ENCODE measurements around the gene MIER2. TPM values are rescaled to one million over a fixed set of nuclear protein-coding genes. Genes with fewer than 3 reads are reported as not detected.

The MIER2 gene
- polyA plus RNA-seq, 4 donors: 10.3 to 18.9 (median 14.4) TPM

GRCh38 chr19:307793-308420 lies 36.7 kb downstream of the MIER2 start:
- no peak for FAIRE-seq
- WGBS, 3 donors: 87 to 91% (median 88%) methylated on average over 19 to 21 of the region's 21 CpGs
- H3K4me3 ChIP-seq (ENCODE audit: low read depth in 1 of 3, low read length in 3 of 3): no peak overlapping the region
- peaks cover 13 to 69% (median 15%) of the 10 kb centered on the region in 3 donors for H3K36me3 ChIP-seq (ENCODE audit: control insufficient read depth in 3 of 3, insufficient read depth in 2 of 3, low read depth in 1 of 3, low read length in 3 of 3)
- no peaks in the 10 kb centered on the region for H3K27me3 ChIP-seq (ENCODE audit: control insufficient read depth in 3 of 3, insufficient read depth in 3 of 3, low read length in 3 of 3)
- no peak for DNase-seq
- no peaks in the 10 kb centered on the region for H3K9me3 ChIP-seq (ENCODE audit: control insufficient read depth in 2 of 2, insufficient read depth in 1 of 2, low read depth in 1 of 2, low read length in 1 of 2)
- H3K27ac ChIP-seq (ENCODE audit: low read depth in 1 of 3, low read length in 2 of 3): no peak overlapping the region
- no peaks in the 10 kb centered on the region for H3K4me1 ChIP-seq (ENCODE audit: control insufficient read depth in 3 of 3, insufficient read depth in 2 of 3, low read depth in 1 of 3, low read length in 2 of 3)

- FAIRE-seq: no peak
- Histone ChIP-seq H3K4me1 (ENCODE audit: control insufficient read depth in 3 of 3, insufficient read depth in 2 of 3, low read depth in 1 of 3, low read length in 2 of 3) (no peaks in the 10 kb centered on the region), H3K36me3 (ENCODE audit: control insufficient read depth in 3 of 3, insufficient read depth in 2 of 3, low read depth in 1 of 3, low read length in 3 of 3) (peaks cover 13 to 68% (median 15%) of the 10 kb centered on the region in 3 donors), H3K4me3 (ENCODE audit: low read depth in 1 of 3, low read length in 3 of 3) (no peak overlapping the region), H3K9me3 (ENCODE audit: control insufficient read depth in 2 of 2, insufficient read depth in 1 of 2, low read depth in 1 of 2, low read length in 1 of 2) (no peaks in the 10 kb centered on the region), H3K27ac (ENCODE audit: low read depth in 1 of 3, low read length in 2 of 3) (no peak overlapping the region), H3K27me3 (ENCODE audit: control insufficient read depth in 3 of 3, insufficient read depth in 3 of 3, low read length in 3 of 3) (no peaks in the 10 kb centered on the region)
- DNase-seq: no peak
- 92 to 93% (median 93%) methylated on average over 26 of the region's 26 CpGs for WGBS, 3 donors
These were observed 37.5 kb downstream of the MIER2 start for GRCh38 chr19:307111-307531.

DNA sequence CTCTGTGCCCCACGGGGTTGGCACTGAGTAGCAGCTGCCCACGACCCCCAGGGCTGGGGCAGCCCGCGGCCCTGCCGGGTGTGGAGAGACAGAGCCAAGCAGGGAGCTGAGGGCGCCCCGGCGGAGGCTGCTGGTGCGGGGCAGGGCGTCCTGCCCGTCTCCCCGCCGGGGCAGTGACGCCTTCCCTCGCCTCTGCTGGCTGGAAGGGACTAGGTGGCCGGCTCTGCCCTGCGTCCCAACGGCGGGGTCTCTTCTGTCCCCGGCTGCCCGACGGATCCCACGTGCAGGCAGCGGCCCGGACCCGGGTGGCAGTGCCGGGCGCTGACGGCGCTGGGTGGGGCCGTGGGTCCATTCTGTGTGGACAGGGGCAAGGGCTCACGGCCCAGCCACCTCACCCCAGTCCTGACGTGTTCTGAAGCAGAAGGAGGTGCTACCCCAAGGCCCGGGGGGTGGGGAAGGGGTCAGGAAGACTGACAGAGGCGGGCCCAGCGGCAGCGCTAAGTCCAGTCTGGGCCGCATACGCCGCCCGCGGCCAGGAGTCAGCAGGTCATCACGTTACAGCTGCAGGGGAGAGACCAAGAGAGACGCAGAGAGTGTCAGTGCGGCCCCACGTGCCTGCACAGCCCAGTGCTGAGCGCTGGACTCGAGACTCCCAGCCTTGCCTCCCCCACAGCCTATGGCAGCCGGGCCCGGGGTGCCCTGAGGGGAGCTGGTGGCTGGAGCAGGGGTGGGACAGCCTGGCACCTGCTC lies 38.3 kb downstream of the MIER2 start:
- Histone ChIP-seq H3K4me1 (ENCODE audit: control insufficient read depth in 3 of 3, insufficient read depth in 2 of 3, low read depth in 1 of 3, low read length in 2 of 3) (no peaks in the 10 kb centered on the region), H3K4me3 (ENCODE audit: low read depth in 1 of 3, low read length in 3 of 3) (no peak overlapping the region), H3K36me3 (ENCODE audit: control insufficient read depth in 3 of 3, insufficient read depth in 2 of 3, low read depth in 1 of 3, low read length in 3 of 3) (peaks cover 10 to 61% (median 13%) of the 10 kb centered on the region in 3 donors), H3K9me3 (ENCODE audit: control insufficient read depth in 2 of 2, insufficient read depth in 1 of 2, low read depth in 1 of 2, low read length in 1 of 2) (no peaks in the 10 kb centered on the region), H3K27ac (ENCODE audit: low read depth in 1 of 3, low read length in 2 of 3) (no peak overlapping the region), H3K27me3 (ENCODE audit: control insufficient read depth in 3 of 3, insufficient read depth in 3 of 3, low read length in 3 of 3) (no peaks in the 10 kb centered on the region)
- FAIRE-seq (no peak), DNase-seq (no peak)
- WGBS, 3 donors: 93 to 94% (median 94%) methylated on average over 35 to 50 of the region's 50 CpGs

DNA sequence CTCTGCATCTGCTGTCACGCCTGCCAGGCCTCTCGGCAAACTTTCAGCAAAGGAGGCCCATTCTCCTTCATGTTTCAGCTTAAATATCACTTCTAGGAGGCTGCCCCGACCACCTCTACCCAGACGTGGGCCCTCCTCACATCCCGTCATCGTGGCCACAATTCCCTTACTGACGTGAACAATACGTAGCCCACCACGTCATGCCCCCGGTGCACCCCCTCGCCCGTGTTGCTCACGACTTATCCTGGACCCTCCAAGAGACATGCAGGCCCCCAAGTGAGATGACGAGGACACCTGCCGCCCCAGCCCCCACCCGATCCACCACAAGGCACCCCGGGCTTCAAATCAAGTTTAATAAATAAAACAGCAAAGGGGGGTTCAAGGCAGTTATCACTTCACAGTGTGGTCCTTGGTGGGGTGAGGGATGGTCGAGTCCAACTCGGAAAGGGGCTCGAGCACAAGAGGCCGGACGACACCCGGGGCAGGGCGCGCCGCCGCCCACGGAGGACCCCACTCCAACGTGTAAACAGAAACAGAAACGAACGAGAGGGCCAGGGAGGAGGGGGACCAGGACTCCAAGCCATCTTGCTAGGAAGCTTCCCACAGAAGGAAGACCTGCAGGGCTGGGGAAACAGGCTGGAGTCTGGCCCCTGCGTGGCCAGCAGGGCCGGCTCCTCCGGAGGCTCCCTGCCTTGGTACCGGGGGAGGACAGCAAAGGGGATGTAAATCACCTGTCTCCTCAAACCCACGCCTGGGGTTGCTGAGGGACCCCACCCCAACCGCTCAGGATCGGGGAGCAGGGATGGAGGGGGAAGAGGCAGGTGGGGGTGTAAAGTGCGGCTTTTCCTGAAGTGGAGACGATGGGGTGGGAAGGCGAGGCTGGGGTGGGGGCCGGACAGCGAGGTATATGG lies 39.1 kb downstream of the MIER2 start:
- FAIRE-seq (no peak), DNase-seq (no peak)
- no peaks in the 10 kb centered on the region for H3K4me1 ChIP-seq (ENCODE audit: control insufficient read depth in 3 of 3, insufficient read depth in 2 of 3, low read depth in 1 of 3, low read length in 2 of 3)
- H3K27ac ChIP-seq (ENCODE audit: low read depth in 1 of 3, low read length in 2 of 3): no peak overlapping the region
- no peaks in the 10 kb centered on the region for H3K27me3 ChIP-seq (ENCODE audit: control insufficient read depth in 3 of 3, insufficient read depth in 3 of 3, low read length in 3 of 3)
- WGBS, 3 donors: 92 to 94% (median 94%) methylated on average over 43 of the region's 43 CpGs
- H3K36me3 ChIP-seq (ENCODE audit: control insufficient read depth in 3 of 3, insufficient read depth in 2 of 3, low read depth in 1 of 3, low read length in 3 of 3): peaks cover 10 to 53% (median 12%) of the 10 kb centered on the region in 3 donors
- H3K4me3 ChIP-seq (ENCODE audit: low read depth in 1 of 3, low read length in 3 of 3): no peak overlapping the region
- H3K9me3 ChIP-seq (ENCODE audit: control insufficient read depth in 2 of 2, insufficient read depth in 1 of 2, low read depth in 1 of 2, low read length in 1 of 2): no peaks in the 10 kb centered on the region

- peaks cover 0 to 4% (median 0%) of the 10 kb centered on the region in 3 donors for H3K4me1 ChIP-seq (ENCODE audit: control insufficient read depth in 3 of 3, insufficient read depth in 2 of 3, low read depth in 1 of 3, low read length in 2 of 3)
- DNase-seq: no peak
- no peaks in the 10 kb centered on the region for H3K9me3 ChIP-seq (ENCODE audit: control insufficient read depth in 2 of 2, insufficient read depth in 1 of 2, low read depth in 1 of 2, low read length in 1 of 2)
- peaks cover 0 to 33% (median 14%) of the 10 kb centered on the region in 3 donors for H3K27me3 ChIP-seq (ENCODE audit: control insufficient read depth in 3 of 3, insufficient read depth in 3 of 3, low read length in 3 of 3)
- no peak overlapping the region for H3K27ac ChIP-seq (ENCODE audit: low read depth in 1 of 3, low read length in 2 of 3)
- no peaks in the 10 kb centered on the region for H3K36me3 ChIP-seq (ENCODE audit: control insufficient read depth in 3 of 3, insufficient read depth in 2 of 3, low read depth in 1 of 3, low read length in 3 of 3)
- WGBS, 3 donors: 72 to 83% (median 75%) methylated on average over 22 of the region's 22 CpGs
- FAIRE-seq: no peak
- no peak overlapping the region for H3K4me3 ChIP-seq (ENCODE audit: low read depth in 1 of 3, low read length in 3 of 3)
These were observed 47.9 kb downstream of the MIER2 start for GRCh38 chr19:296476-297225.

GRCh38 chr19:295687-296370 lies 48.8 kb downstream of the MIER2 start:
- Histone ChIP-seq H3K9me3 (ENCODE audit: control insufficient read depth in 2 of 2, insufficient read depth in 1 of 2, low read depth in 1 of 2, low read length in 1 of 2) (no peaks in the 10 kb centered on the region), H3K4me1 (ENCODE audit: control insufficient read depth in 3 of 3, insufficient read depth in 2 of 3, low read depth in 1 of 3, low read length in 2 of 3) (peaks cover 0 to 4% (median 0%) of the 10 kb centered on the region in 3 donors), H3K27me3 (ENCODE audit: control insufficient read depth in 3 of 3, insufficient read depth in 3 of 3, low read length in 3 of 3) (peaks cover 0 to 33% (median 15%) of the 10 kb centered on the region in 3 donors), H3K4me3 (ENCODE audit: low read depth in 1 of 3, low read length in 3 of 3) (no peak overlapping the region), H3K36me3 (ENCODE audit: control insufficient read depth in 3 of 3, insufficient read depth in 2 of 3, low read depth in 1 of 3, low read length in 3 of 3) (no peaks in the 10 kb centered on the region), H3K27ac (ENCODE audit: low read depth in 1 of 3, low read length in 2 of 3) (no peak overlapping the region)
- DNase-seq (no peak), FAIRE-seq (no peak)
- 55 to 62% (median 62%) methylated on average over 13 of the region's 13 CpGs for WGBS, 3 donors

DNA sequence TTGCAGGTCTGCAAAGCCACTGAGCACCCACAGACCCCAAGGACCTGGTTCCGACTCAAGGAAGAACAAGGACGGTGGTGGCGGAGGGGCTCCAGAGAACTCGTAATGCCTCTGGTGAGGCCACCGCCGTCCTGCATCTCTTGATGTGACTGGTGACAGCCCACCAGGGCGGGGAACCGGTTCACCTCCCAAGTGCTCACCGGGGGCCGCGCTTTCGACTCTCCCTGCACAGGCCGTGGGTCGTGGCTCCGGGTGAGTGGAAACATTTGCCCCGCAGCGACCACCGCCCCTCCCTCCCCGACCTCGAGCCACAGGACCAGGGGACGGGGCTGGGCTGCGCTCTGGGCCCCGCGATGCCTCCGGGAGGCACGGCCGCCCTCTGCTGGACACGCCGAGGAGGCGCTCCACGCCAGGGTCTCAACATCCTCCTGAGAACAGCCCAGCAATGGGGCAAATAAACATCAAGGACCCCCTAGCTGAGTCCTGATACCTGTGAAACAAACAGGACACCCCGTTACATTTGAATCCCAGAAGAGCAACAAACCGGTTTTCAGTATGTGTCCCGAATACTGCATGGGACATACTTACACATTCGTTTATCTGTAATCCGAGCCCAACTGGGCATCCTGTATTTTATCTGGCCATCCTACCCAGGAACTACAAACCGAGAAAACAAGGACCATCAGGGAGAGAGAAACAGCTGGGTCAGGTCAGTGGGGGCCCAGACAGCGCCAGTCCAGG lies 49.5 kb downstream of the MIER2 start:
- DNase-seq (peak; percentile 42 to 53), FAIRE-seq (no peak)
- Histone ChIP-seq H3K9me3 (ENCODE audit: control insufficient read depth in 2 of 2, insufficient read depth in 1 of 2, low read depth in 1 of 2, low read length in 1 of 2) (no peaks in the 10 kb centered on the region), H3K27ac (ENCODE audit: low read depth in 1 of 3, low read length in 2 of 3) (no peak overlapping the region), H3K4me1 (ENCODE audit: control insufficient read depth in 3 of 3, insufficient read depth in 2 of 3, low read depth in 1 of 3, low read length in 2 of 3) (peaks cover 0 to 9% (median 0%) of the 10 kb centered on the region in 3 donors), H3K36me3 (ENCODE audit: control insufficient read depth in 3 of 3, insufficient read depth in 2 of 3, low read depth in 1 of 3, low read length in 3 of 3) (no peaks in the 10 kb centered on the region), H3K4me3 (ENCODE audit: low read depth in 1 of 3, low read length in 3 of 3) (no peak overlapping the region), H3K27me3 (ENCODE audit: control insufficient read depth in 3 of 3, insufficient read depth in 3 of 3, low read length in 3 of 3) (peaks cover 0 to 33% (median 15%) of the 10 kb centered on the region in 3 donors)
- 7 to 8% (median 8%) methylated on average over 36 to 38 of the region's 38 CpGs for WGBS, 3 donors
